ENCODE results near the gene MREG.
"Not testable (repeated sequence)": the region's sequence is repeated elsewhere in the genome, so short reads cannot be mapped to it uniquely, and the experiment has no call there.

GRCh38 chr2:215926992-215927391 lies 86.4 kb downstream of the MREG start:
- not testable (repeated sequence) for TF ChIP-seq POLR2A, CTCF (IDR thresholded peaks at IDR 0.05)
